WTC11 (cell line): ENCODE results near the gene SGSM2.

Experiments
- ESRRA ChIP-seq: sonication (generic); formaldehyde crosslinking; IDR thresholded peaks from 2 replicates; pipeline ENCODE4 v1.8.1; 2022; ENCODE audit warnings: mild to moderate bottlenecking, missing genetic modification reagents, borderline replicate concordance
- IRF2 ChIP-seq: sonication (generic); formaldehyde crosslinking; IDR thresholded peaks from 2 replicates; pipeline ENCODE4 v1.8.0; 2022; ENCODE audit warnings: low read depth, missing genetic modification reagents, borderline replicate concordance
- JUN ChIP-seq: sonication (generic); formaldehyde crosslinking; IDR thresholded peaks from 2 replicates; pipeline ENCODE4 v1.8.0; 2023; ENCODE audit warnings: mild to moderate bottlenecking, missing genetic modification reagents
- OVOL2 ChIP-seq: fragments of 250-450 bp; sonication (Bioruptor Pico); IDR thresholded peaks from 2 replicates; pipeline ENCODE4 v1.9.0; 2021; ENCODE audit warnings: mild to moderate bottlenecking, borderline replicate concordance
- SMAD3 ChIP-seq: sonication (generic); formaldehyde crosslinking; IDR thresholded peaks from 2 replicates; pipeline ENCODE4 v1.8.0; 2022; ENCODE audit warnings: missing genetic modification reagents, mild to moderate bottlenecking, borderline replicate concordance
- SMAD4 ChIP-seq: sonication (generic); formaldehyde crosslinking; IDR thresholded peaks from 2 replicates; pipeline ENCODE4 v1.8.0; 2022; ENCODE audit warnings: mild to moderate bottlenecking, missing genetic modification reagents
- SOX15 ChIP-seq: fragments of 250-450 bp; sonication (Bioruptor Pico); IDR thresholded peaks from 2 replicates; pipeline ENCODE4 v1.9.0; 2021; ENCODE audit warnings: mild to moderate bottlenecking
- TCF7 ChIP-seq: sonication (generic); formaldehyde crosslinking; IDR thresholded peaks from 2 replicates; pipeline ENCODE4 v1.8.0; 2022; ENCODE audit warnings: mild to moderate bottlenecking, low read depth, missing genetic modification reagents, moderate library complexity
- TEAD1 ChIP-seq: sonication (generic); formaldehyde crosslinking; IDR thresholded peaks from 2 replicates; pipeline ENCODE4 v1.8.0; 2022; ENCODE audit warnings: mild to moderate bottlenecking, missing genetic modification reagents
- ZNF121 ChIP-seq: sonication (generic); formaldehyde crosslinking; IDR thresholded peaks from 2 replicates; pipeline ENCODE4 v1.8.0; 2023; ENCODE audit warnings: missing genetic modification reagents
- ZNF671 ChIP-seq: fragments of 250-450 bp; sonication (Bioruptor Pico); IDR thresholded peaks from 2 replicates; pipeline ENCODE4 v1.8.0; 2021; ENCODE audit warnings: mild to moderate bottlenecking
- TF ChIP-seq, protein P1 (sequence below): fragments of 200-600 bp; IDR thresholded peaks from 2 replicates; pipeline ENCODE4 v1.8.0; 2022; ENCODE audit warnings: antibody characterized with exemption
- TF ChIP-seq, protein P2 (sequence below): sonication (generic); formaldehyde crosslinking; IDR thresholded peaks from 2 replicates; pipeline ENCODE4 v1.8.1; 2022; ENCODE audit warnings: low read depth, mild to moderate bottlenecking, moderate library complexity, missing genetic modification reagents, borderline replicate concordance

DNA sequence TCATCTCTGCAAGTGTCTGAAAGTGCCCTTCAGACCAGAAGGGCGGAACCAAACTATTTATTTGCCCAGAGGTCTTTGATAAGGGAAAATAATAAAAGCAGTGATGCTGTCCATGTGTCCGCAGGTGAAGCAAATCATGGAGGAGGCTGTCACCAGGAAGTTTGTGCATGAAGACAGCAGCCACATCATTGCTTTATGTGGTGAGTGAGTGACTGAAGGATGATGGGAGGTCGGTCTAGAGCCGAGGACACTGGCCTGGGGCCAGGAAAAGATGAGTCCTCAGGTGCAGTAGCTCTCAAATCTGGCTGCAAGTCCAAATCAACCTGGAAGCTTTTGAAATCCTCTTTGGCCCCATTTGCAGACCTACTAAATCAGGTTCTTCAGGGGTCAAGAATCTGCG is 6.1 kb downstream of the SGSM2 start:
- TF ChIP-seq, protein P1, sequence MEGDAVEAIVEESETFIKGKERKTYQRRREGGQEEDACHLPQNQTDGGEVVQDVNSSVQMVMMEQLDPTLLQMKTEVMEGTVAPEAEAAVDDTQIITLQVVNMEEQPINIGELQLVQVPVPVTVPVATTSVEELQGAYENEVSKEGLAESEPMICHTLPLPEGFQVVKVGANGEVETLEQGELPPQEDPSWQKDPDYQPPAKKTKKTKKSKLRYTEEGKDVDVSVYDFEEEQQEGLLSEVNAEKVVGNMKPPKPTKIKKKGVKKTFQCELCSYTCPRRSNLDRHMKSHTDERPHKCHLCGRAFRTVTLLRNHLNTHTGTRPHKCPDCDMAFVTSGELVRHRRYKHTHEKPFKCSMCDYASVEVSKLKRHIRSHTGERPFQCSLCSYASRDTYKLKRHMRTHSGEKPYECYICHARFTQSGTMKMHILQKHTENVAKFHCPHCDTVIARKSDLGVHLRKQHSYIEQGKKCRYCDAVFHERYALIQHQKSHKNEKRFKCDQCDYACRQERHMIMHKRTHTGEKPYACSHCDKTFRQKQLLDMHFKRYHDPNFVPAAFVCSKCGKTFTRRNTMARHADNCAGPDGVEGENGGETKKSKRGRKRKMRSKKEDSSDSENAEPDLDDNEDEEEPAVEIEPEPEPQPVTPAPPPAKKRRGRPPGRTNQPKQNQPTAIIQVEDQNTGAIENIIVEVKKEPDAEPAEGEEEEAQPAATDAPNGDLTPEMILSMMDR = no peak
- TF ChIP-seq ESRRA (CRISPR knock-in tag) (no peak), JUN (CRISPR knock-in tag) (no peak), IRF2 (CRISPR knock-in tag) (no peak), ZNF671 (CRISPR knock-in tag) (no peak), SOX15 (no peak), SMAD4 (CRISPR knock-in tag) (no peak), OVOL2 (CRISPR knock-in tag) (no peak), SMAD3 (CRISPR knock-in tag) (no peak), TCF7 (no peak), TEAD1 (CRISPR knock-in tag) (no peak), ZNF121 (CRISPR knock-in tag) (no peak)
- TF ChIP-seq, protein P2, sequence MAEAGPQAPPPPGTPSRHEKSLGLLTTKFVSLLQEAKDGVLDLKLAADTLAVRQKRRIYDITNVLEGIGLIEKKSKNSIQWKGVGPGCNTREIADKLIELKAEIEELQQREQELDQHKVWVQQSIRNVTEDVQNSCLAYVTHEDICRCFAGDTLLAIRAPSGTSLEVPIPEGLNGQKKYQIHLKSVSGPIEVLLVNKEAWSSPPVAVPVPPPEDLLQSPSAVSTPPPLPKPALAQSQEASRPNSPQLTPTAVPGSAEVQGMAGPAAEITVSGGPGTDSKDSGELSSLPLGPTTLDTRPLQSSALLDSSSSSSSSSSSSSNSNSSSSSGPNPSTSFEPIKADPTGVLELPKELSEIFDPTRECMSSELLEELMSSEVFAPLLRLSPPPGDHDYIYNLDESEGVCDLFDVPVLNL = no peak
